Right hindlimb (tissue), 1 donor: ENCODE data around the gene GFOD1.

Experiments
- DNase-seq: peaks from one replicate; pipeline ENCODE4 v3.0.0-alpha.2; 2018

The GFOD1 gene

DNA sequence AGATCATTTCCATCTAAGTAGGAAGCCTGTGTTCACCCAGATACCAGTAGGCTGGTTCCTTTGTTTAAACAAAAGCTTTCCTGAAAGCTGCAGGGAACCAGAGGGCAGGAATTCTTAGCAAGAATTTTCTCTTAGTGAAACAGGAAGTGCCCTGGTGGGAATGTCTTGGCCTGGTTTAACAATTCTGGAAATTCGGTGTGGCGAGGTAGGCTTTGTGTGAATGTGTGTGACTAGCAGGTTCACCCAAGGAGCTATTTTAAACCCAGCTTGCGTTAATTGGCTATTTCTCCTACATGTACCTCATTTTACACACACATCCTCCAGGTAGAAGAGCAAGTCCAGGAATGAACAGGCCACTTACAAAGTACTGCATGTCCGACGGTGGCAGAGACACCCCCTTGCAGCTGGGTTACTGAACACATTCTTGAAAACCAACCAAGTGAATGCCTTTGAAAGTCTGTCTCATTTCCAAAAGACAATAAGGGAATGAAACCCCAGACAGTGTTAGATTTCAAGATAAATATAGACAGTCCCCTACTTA, 64.6 kb downstream of the GFOD1 start:
- no peak for DNase-seq

DNA sequence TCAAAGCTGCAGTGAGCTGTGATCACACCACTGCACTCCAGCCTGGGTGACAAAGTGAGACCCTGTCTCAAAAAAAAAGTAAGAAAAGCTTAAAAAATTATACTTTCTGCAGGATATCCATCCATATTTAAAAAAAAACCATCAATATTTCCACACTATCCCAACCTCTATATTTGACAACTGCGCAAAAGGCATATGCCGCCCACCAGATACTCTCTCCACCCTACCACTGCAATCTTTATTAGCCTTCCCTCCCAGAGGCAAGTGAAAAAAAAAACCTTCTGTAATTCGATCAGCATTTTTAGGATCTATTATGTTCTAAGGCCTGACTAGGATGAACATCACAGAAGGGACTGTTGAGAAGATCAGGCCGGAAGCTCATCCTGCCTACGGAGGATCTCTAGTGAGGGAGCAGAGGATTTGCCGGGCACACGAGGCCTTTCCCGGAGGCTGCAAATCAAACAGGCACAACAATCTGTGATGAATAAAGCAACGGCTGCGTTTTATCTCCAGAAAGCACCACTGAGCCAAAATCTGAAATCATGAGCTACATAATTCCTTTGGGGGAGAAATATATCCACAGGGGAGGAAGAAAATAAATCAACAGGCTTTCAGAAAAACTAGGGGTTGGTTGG, 65.9 kb downstream of the GFOD1 start:
- DNase-seq, result no peak

DNA sequence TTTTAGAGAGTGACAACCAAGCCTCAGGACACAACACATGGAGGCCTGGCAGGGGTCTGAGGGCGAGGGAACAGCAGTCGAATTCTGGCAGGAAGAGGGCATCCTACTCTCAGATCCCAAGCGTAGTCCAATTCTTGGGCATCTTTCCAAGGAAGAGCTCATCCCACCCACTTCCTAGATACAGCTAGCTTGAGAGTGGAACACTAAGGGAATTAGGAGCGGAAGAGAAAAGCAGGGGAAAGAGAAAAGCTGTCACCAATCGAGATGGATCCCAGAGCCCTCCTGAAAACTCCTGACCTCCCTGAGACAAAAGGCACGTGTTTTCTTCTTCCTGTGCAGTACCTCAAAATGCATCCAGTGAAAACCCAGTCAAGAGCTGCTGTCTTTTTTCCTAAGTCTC, 67.1 kb downstream of the GFOD1 start:
- no peak for DNase-seq

DNA sequence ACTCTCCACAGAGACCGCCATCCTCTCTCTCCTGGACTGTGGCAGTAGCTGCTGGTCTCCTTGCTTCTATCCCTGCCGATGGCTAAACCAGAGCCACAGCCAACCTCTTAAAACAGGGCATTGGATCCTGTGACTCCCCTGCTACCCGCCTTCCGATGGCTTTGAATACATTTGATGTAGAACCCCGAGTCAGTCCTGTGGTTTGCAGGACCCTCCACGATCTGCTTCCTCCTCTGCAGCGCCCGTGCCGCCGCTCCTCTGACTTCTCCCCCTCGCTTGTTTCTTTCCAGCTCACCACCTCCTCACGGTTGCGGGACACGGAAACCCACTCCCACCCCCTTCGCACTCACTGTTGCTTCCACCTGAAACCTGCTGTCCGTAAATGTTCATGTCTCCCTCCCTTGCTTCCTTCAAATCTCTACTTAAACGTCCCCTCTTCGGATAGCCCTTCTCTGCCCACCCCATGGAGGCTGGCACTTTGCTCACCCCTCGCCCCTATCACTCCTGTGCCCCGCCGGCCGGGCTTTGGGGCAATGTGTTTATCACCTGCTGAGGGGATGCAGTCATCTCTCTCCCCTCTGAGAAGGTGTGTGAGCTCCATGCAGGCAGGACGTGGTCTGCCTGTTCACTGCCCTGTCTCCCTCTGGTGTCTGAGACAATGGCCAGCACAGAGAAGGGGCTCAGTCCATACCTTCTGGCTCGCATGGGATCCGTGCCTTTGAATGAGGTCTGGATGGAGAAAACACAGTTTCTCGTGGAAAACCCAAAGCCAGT, 67.8 kb downstream of the GFOD1 start:
- no peak for DNase-seq

DNA sequence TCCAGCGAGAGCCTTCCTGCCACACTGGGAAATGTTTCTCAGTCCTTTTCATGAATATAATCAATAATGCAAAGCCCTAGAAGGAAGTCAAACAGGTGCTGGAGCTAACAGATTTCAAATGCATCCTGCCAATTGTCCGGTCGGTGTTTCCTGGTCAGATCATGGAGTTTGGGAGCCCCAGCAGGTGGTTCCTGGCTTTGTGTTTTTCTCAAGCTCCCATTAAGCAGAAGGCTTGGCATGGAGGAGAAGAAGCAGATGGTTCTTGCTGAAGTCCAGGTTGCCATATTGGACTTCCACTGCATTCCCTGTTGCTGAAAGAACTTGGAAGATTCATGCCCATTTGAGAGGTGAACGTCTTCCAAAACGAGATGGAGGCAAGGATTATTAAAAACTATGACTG, 68.6 kb downstream of the GFOD1 start:
- no peak for DNase-seq

DNA sequence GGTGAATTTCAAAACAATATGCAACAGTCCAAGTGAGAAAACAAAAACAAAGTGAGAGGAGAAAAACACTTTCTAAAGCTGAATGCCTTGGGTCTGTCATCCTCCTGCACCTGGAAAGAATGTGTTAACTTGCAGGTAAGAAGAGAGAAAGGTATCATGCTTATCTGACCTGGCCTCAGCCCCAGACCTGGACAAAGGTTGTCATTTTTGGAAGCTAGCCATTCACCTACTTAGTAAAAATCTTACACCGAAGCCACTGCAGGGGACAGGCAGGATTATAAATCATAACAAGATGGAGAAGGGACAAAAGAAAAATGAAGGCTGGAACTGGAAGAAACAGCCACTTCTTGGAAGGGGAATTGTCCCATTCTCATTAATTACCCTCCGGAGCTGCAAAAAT, 69.4 kb downstream of the GFOD1 start:
- DNase-seq, result no peak

DNA sequence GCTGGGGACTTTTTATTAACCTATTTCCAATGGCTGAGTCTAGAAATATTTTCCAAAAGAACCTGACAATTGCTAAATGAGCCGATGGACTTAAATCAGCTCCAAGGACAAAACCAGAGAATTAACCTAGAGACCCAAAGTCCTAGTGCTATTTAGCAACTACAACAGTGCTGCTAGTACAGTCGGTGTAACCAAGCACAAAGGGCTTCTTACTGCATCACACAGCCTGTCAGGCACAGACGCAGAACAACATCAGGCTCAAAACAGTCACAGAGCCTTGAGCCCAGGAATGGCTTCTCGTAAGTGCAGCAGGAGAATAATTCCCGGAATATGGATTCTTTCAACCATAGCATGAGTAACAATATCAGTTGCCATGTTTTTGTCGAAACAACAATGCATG, 70.0 kb downstream of the GFOD1 start:
- DNase-seq, result no peak

DNA sequence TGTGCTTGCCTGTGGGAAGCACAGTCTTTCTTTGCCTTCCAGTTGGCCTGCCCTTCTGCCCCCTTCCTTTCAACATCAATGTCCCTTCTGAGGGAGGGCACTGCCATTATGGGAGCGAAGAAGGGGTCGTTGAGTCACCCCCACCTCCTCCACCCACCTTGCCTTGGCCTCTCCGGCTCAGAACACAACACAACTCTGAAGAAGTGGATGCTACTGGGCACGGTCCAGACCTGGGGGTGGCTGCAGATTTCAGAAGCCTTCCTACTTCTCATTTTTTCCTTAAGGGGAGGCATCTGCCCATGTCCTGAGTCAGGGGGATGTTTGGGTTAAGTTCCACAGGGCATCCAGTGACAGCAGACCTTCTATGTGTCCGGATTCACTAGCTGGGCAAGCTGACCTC, 72.1 kb downstream of the GFOD1 start:
- no peak for DNase-seq

DNA sequence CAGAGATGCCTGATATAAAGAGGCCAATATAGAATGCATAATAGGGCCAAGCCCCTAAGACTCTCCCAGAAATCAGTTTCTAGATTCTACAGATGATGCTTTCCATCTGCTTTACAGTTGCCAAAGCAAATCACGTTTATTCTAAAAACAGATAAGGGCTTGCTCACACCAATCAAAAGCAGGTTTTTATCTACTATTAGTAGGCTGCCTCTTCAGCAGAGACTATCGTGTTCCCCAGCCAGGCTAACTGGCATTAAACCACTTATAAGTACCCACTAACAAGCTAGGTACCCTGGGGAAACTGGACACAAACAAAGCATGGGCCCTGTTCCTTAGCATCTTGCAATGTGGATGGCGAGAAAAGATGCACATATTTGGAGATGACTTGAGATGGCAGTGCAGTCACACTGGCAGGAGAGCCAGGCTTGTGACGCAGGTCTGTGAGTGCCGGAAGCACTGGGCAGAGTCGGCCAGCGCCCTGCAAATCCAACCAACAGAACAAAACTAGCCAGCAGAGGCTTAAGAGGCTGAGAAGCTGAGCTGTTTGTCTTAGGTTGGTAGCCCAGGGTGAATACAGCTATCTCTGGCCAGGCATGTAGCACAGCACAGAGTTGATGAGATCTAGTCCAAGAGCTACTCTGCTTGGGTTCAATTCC, 73.4 kb downstream of the GFOD1 start:
- no peak for DNase-seq

DNA sequence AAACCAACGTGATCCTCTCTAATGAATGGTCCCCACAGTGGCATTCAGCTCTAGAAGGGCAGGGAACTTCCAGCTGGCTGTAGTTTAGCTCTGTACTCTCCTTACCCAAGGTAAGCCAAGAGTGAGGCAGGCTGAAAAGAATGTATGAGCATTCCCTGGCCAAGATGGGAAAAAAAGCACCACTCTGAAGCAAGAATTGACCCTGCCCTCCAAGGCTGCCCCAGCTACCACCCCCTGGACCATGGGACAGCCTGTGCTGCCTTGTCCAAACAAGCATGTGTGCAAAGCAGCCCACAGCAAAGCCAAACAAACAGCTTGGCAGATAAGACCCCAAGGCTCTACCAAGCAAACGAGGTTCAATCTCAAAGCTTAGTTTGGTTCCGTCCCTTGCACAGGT, 73.9 kb downstream of the GFOD1 start:
- no peak for DNase-seq

DNA sequence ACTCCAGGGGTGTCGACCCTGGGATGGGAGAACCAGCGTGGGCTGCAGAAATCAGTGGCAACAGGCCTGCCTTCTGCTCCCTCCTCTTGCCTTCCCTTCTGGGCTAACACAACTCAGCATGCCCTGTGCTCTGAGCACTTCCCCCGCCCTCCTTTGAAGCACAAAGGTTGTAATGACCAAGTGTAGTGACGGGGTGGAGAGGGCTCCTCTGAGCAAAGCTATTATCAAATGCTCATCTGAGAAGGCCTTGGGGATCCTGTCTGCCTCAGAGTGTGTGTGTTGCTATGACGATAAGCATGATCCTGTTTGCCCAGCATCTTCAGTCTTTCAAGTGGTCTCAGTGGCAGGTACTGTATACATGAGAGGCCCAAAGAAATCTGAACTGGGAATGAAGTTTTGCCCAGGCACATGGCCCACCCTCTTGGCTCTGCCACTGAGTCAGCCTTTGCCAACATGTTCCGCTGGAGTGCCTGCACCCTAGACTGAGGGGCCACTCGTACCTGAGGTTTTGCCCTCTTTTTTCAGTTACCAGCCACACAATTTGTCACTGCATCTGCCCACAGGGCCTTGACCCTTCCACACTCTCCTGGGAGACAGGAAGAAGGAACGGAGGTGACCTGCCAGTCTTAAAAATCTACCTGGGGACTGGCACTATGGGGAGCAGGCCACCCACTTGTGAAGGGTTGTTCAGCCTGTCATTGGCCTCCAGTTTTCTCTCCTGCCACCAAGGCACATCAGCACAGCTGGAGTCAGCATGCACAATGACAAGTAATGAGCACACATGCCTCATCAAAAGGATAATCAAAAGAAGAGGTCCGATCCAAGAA, 74.5 kb downstream of the GFOD1 start:
- DNase-seq, result no peak

DNA sequence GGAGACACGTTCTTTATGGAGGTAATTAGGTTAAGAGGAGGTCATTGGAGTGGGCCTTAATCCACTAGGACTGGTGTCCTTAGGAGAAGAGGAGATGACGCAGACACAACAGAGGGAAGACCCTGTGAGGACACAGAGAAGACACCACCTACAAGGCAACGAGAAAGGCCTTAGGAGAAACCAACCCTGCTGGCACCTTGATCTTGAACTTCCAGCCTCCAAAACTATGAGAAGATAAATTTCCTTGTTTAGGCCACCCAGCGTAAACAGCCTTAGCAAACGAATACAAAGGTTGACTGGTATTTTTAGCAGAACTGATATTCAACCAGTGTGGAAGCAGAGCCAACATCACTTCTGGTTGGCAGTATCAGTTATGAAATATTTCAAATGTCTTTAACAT, 75.2 kb downstream of the GFOD1 start:
- DNase-seq, result no peak

DNA sequence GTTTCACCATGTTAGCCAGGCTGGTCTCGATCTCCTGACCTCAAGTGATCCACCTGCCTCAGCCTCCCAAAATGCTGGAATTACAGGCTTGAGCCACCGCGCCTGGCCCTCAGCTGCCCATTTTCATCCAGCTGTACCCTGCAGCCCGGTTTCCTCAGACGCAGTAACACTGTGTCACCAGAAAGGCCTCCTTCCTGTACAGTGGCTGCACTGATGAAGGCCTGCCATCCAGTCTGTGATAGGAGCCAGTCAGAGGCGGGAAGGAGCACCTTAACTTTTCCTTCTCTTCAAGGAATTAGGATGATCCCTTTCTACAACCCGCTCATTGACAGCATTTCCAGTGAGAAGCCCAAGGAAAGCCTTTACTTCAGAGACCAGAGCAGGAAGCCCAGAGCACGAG, 75.9 kb downstream of the GFOD1 start:
- no peak for DNase-seq

DNA sequence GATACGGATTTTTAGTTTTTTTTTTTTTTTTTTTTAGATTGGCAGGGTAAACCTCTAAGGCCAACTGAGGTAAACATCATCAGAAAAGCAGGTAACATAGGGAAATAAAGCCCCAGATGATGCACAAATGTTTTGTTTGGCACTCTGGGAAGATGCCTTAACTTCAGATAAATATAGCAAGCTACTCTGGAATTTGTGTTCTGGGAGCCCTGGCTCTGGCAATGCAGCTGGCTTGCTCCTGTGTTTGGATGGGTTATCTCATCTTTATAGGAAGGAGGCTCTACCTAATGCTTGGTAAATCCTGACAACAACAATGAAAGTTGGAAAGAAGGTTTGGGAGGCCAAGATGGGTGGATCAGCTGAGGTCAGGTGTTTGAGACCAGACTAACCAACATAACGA, 77.4 kb downstream of the GFOD1 start:
- no peak for DNase-seq

DNA sequence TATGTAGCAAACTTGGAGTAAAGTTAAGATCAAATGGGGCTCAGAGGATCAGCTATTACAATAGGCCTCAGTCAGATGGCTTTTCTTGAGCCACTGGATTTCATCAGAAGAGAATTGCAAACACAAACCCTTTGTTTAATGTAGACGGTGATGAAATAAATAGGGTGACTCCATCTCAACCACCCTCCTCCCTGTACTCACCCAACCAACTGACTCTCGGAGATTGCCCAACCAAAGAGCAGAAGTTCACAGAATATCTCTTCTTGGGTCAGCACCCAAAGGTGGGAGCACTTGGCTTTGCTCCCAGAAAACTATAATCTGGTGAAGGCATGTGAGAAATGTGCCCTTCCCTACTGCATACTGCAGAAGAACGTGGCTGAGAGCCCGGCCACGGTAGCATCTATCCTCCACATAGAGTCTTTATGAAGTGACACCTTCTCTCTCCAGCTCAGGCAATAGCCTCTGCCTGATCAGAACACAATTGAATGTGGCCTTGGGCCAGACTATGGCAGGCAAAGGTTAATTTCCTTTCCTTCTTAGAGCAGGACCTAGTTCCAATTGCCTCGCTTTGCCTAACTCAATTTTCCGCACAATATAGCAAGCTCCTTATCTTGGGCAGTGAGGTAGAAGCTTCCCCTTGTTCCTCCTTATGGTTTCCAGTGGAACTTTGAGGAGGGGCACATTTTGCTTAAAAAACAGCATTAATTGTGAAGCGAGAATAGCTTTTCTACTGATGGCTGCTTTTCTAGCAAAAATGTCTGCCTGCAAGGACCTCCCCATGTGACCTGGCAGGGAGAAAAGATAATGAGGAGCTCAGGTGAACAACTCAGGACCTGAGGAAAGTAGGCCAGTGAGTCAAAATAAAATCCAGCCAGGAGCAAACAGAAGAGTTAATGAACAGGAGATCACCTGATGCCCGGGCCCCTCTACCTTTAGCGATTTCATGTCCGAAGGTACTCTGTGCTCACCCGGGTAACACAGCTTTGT, 79.4 kb downstream of the GFOD1 start:
- no peak for DNase-seq

DNA sequence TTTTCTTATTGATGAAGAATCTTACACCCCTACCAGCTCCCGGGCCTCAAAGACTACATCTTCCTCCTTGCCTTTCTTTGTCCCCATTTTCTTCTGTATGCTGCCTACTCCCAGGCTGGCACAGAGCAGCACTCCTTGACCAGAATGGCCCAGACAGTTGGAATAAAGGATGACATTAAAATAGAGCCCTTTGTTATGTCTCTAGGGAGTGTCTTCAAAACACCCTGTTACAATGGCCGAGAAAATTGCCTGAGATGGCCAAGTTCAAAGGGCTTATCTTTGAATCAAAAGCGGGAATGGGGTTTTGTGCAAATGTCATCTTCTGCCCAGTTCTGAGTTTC, 80.1 kb downstream of the GFOD1 start:
- no peak for DNase-seq

DNA sequence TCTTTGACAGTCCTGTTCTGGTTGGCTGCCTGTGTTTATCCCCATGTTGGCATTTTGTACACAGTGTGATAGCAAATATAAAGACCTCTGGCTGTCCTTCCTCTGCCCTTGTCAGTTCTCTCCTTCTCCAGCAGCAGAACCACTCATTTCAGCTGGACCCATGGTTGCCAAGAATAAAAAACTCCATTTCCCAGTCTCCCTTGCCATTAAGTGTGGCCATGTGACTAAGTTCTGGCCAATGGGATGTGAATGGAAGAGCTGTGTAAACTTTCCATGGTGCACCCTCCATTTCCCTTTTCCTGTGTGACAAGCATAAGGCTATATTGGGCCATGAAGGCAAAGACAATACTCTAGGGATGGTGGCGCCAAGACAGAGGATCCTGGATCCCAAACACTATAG, 80.6 kb downstream of the GFOD1 start:
- no peak for DNase-seq

DNA sequence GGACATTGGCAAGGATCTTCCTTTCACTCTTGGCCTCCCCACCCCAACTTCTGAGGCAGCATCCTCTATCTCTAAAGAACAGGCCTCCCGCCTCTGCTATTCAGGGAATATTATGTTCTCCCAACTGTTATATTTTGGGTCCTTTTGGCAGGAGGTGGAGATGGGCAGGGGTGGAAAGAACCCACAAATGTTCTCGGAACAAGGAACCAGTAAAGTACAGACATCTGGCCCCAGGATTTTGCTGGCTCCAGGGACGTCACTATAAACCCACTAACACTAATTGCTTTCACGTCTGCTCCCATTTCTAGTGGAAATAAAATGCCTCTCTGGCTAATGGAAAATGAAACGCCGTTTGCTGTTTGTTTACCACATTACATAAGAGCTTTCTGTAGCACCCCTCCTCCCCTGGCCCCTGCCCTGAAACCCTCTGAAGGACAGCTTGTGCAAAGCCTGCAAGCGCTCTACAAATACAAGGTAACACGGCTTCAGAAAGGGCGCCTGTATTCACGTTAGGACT, 81.4 kb downstream of the GFOD1 start:
- no peak for DNase-seq

DNA sequence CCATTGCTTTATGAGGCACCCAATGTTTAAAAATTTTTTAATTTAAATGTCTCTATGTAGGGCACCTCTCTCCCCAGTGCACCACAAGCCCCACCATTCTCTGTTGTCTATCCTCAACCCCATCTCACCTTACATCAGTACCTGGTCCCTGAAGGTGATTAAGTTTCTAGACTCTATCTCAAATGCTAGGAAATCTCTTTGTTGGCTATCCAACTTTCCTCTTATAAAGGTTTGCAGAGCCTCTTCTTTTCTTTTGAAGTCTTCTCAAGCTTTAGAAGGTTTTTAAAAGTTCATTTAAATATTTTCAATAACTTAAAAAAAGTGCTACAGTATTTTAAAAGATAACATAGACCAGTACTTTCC, 82.5 kb downstream of the GFOD1 start:
- DNase-seq, result no peak

DNA sequence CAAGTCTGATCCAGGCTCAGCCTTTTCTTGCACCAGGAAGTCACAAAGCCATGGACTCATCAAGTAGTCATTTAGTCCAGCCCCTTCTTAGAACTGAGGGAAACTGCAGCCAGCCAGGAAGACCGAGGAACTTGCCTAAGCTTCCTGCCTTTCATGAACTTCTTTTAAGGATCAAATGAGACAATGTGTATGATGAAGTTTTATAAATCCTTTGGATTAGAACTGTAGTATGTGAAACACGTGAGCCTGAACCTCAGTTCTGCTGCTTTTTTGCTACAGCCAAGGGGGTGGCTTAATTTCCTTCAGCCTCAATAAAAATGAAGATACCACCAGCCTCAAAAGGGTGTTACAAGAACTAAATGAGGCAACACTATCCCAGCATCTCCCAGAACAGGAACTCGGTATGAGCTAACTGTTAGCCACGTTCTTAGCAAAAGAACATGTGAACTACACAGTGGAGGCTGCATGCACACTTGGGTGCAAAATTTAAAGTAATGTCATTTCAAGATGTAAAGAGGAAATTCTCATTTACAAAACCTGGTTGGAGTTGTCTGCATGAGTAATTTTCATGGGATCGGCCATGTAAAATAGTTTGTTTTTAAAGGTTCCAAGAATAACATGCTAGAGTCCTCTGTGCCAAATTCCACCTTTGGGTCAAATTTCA, 83.0 kb downstream of the GFOD1 start:
- DNase-seq, result no peak

DNA sequence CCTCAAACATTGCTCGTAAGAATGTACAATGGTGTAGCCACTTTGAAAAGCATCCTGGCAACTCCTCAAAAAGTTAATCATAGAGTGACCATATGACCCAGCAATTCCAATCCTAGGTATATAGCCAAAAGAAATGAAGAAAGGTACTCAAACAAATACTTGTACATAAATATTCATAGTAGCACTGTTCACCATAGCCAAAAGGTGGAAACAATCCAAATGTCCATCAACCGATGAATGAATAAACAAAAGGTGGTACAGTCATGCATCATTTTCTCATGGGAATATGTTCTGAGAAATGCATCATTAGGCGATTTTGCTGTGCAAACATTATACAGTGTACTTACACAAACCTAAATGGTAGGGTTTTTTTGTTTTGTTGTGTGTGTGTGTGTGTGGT, 84.7 kb downstream of the GFOD1 start:
- DNase-seq, result no peak
